Activated CD8-positive, alpha-beta memory T cell treated with anti-CD3 and anti-CD28 coated beads, Interleukin-2, amount 50 U/mL, for 24 hours (primary cell): ENCODE measurements around the gene ADORA1.

Experiments
- DNase-seq: peaks from one replicate; pipeline ENCODE4 v3.0.0-alpha.2; 2020; ENCODE audit errors: extremely low read depth

ADORA1 gene

GRCh38 chr1:203186446-203187303 is 59.1 kb downstream of the ADORA1 start, which contains the start of gene CHI3L1:
CHI3L1 (minus strand) TSS chr1:203186704; CDS start chr1:203186623, 81 bp downstream.
- no peak for DNase-seq

DNA sequence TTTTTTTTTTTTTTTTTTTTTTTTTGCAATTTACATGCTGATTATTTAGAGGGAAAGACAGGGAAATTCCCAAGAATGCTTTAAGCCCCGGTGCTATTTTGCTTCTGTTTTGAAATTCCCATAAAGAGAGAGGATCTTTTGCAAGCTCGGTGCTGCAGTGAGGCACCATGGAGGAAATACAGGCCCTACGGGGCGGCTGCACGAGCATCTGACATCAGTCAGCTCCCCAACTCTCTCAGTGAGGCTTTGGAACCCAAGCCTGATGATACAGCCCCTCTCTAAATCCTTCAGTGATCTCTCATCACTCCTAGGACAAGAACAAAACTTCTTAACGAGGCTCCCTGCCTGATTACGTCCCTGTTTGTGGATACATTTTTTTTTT is 59.8 kb downstream of the ADORA1 start:
- DNase-seq, result no peak

GRCh38 chr1:203187689-203188264 is 60.3 kb downstream of the ADORA1 start:
- no peak for DNase-seq

- no peak for DNase-seq
These were observed 61.2 kb downstream of the ADORA1 start for GRCh38 chr1:203188686-203189232.

GRCh38 chr1:203189951-203190352 is 62.4 kb downstream of the ADORA1 start:
- no peak for DNase-seq

GRCh38 chr1:203190949-203191348 is 63.4 kb downstream of the ADORA1 start:
- no peak for DNase-seq

DNA sequence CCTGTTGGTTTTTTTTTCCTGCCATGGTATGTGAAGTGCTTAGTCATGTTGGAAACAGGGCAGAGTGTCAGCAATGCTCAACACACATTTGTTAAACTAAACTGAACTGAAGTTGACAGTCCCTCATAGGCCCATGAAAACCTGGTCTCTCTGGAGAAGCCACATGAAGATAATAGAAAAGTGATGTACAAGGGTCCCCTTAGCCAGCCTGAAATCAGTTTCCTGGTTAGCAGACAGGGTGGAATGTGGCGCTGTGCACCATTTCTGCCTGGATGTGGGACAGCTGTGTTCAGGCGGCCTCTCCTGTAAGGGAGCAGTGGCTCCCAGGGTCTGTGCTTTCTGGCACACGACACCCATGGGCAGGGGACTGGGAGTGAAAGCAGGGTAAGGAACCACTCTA is 68.8 kb downstream of the ADORA1 start:
- DNase-seq, result no peak

- no peak for DNase-seq
These were observed 70.1 kb downstream of the ADORA1 start for GRCh38 chr1:203197625-203198024.

DNA sequence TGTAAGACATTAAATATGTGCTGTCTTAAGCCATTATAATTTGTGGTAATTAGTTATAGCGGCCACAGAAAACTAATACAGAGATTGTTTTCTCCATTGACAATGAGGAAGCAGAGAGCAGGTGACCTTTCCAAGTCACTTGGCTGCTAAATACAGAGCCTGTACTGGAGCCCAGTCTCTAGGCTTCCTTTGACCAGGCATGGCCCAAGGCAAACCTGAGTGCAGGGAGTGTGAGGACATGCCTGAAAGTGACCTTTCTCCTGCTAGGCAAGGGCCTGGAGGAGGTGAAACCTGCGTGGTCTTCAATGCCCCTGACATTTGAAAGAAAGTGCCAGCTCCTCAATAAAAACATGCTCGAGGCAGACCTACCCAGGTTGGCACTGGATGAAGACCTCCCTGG is 71.5 kb downstream of the ADORA1 start:
- DNase-seq, result no peak

DNA sequence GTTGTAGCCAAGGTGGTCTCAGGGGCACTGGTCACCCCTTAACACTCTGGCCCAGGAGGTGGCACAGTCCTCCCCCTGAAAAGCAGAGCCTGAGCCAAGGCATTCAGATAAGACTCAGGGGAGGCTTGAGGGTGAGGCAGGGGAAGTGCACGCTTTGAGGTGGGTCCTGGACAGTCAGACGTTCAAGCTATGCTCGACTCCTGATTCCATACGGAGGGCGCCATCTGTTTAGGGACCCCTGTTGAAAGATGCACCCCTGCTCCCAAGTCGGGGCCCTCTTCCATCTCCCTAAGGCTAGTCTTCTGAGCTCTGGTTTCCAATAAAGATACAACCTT is 71.9 kb downstream of the ADORA1 start:
- DNase-seq, result no peak

GRCh38 chr1:203199816-203200571 is 72.5 kb downstream of the ADORA1 start:
- DNase-seq, result no peak

DNA sequence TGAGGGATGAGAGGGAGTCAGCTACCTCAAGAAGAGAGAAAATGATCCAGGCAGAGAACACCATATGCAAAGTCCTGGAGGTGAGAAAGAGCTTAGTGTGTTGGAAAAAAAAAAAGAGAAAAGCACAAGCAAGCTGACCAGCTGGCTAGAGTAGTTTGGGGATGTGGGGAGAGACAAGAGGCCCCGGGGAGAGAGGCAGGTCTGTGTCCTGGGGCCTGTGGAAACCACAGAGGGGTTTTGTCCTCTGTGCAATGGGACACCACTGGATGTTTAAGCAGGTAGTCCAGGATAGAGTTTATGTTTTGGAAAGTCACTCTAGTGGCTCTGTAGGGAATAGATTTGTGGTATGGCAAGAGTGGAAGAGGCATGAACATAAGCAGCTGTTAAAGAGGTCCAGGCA is 73.4 kb downstream of the ADORA1 start:
- no peak for DNase-seq

DNA sequence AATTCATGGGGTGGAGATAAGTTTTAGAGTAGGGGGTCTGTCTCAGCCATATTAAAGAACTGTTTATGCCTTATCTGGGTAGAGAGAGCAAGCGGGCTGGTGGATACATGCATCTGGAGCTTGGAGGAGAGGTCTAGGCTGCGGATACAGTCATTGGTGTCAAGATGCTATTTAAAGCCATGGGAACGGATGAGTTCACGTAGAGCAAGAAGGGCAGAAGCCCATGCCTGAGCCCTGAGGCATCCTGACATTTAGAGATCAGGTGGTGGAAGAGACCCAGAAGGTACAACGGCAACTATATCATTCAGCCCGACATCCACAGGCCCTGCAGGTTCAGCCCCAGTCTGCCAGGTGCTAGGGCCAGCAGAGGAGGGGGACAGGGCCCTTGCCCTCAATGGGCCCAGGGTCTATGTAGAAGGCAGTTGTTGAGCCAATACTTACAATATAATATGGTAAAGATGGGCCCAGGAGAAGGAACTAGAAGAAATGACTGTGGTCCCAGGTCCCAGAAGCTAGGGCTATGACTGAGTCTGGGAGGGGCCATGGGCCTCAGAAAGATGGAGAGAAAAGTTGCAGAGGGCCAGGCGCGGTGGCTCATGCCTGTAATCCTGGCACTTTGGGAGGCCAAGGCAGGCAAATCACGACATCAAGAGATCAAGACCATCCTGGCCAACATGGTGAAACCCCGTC is 74.1 kb downstream of the ADORA1 start:
- no peak for DNase-seq

DNA sequence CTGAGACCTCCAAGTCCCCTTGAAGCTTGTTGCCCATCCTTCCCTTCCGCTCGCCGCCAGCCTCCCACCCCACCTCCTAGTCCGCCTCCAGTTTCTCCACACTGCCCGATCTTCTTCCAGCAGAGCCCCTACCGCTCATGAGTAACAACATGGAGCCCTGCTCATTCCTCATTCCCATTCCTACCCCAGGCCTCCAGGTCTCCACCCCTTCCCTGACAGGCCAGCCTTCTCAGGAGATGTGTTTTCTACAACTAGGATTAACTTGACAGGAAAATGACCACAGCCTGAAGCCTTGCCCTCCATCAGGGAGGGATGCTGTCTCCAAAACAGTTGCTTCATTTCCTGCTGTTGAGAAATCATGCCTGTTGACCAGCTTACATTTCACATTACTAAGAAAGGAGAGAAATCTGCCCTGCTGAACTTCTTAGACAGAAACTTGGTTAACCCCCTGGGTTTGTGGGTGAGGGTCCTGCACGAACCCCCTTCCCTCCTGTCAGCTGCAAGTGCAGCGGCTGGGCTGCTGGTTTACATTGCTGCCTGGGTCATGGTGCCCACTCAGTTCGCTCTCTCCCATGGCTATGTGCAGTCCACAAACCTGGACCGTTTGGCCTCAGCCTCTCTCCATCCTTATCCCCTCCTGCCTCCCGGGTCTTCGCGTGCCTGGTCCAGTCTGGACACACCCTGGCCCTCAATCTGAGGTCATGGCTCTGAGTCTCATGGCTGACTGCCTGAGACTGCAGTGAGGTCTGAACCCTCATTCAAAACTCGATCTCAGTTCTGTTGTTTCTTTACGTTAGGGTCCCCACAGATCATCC is 75.1 kb downstream of the ADORA1 start:
- DNase-seq, result no peak

- DNase-seq, result no peak
These were observed 77.2 kb downstream of the ADORA1 start for GRCh38 chr1:203204756-203205155.

DNA sequence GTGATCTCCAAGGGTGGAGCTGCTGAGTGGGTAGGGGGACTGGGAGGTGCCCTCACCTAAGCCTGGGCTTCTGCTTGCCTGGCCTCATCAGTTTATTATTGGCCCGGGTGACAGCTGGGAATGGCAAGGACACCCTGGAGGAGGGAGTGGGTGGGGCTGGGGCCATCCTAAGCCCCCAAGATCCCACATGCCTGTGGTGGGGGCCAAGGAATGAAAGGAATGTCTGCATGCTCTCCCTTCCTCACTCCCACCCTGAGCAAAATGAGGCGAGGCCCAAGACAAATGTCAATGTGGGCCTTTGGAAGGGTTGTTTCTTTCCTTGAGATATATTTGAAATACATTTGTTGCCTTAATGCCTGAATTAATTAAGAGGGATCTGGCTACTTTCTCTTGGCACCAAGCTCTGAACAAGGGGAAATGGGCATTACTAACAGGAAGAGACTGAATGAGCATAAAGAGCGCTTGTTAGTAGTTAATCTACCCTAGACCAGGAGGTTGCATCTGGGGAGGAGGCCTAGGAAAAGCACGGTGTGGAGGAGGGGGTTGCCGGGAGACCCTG is 78.7 kb downstream of the ADORA1 start:
- no peak for DNase-seq

DNA sequence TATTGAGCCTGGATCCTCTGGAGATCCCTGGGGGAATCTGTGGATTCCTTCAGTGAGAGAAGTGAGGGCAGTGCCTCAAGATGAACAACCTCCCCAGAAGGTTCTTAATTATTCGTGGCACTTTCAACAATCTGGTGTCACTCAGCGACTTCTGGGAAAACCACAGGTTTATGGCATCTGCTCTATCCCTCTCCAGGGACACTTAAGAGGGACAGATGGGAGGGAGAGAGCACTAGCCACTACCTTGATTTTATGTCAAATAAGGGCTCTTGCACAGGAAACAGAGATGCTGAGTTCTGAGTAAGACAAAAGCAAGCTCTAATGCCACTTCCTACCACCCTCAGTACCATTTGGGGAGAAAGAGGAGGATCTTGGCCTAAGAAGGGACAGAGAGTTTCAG is 80.2 kb downstream of the ADORA1 start:
- DNase-seq, result no peak

GRCh38 chr1:203208181-203208580 is 80.7 kb downstream of the ADORA1 start:
- no peak for DNase-seq

DNA sequence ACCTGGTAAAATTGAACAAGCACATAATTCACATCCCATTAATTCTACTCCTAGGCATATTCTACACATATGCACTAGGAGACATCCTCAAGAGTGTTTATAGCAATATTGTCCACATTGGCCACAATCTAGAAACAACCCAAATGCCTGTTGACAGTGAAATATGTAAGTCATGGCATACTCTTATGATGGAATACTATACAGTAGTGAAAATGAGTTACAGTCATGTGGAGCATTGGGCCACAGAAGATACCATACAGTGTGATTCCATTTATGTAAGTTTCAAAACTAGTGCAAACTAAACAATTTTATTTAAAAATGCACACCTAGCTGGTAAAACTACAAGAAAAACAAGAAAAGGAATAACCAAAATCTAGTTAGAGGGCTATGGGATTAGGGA is 82.8 kb downstream of the ADORA1 start:
- no peak for DNase-seq

DNA sequence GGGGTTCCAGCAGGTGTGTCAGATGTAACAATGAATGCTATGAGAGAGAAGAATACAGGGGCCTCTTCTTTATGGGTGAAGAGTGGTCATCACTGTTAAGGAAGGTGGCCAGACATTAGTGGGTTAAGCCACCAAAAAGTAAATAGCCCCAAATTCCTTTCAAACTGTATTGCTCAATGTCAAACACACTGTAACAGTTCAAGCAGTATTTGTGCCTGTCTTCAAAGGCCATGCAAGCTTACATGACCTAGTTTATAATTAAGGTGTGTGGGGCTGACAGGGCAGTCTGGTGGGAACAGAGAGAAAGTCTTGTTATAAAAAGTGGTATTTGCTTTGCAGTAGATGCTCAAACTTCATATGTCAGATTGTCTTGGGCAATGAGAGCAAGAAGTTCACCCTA is 83.5 kb downstream of the ADORA1 start:
- DNase-seq, result no peak

GRCh38 chr1:203211812-203212211 is 84.3 kb downstream of the ADORA1 start:
- no peak for DNase-seq
